Nephron (organoid): ENCODE measurements around the gene ZBTB40.
A peak's percentile ranks its signal among the peaks of the same experiment; 100 is the strongest.

Experiments
- H3K27ac Mint-ChIP-seq, 3 experiments: 2 replicates each; pipeline ENCODE4 v1.8.0; 2020; ENCODE audit warnings: mixed read lengths in 3 of 3, mild to moderate bottlenecking in 2 of 3, moderate library complexity in 1 of 3
- H3K27me3 Mint-ChIP-seq: 2 replicates; pipeline ENCODE4 v1.8.0; 2021; ENCODE audit warnings: low read depth, mild to moderate bottlenecking, moderate library complexity, mixed read lengths
- H3K36me3 Mint-ChIP-seq: 2 replicates; pipeline ENCODE4 v1.8.0; 2020; ENCODE audit warnings: low read depth, mixed read lengths
- H3K4me1 Mint-ChIP-seq: 2 replicates; pipeline ENCODE4 v1.8.0; 2020; ENCODE audit warnings: mixed read lengths
- H3K4me3 Mint-ChIP-seq, 3 experiments: 2 replicates each; pipeline ENCODE4 v1.8.0; 2020; ENCODE audit warnings: mild to moderate bottlenecking in 3 of 3, mixed read lengths in 3 of 3, moderate library complexity in 2 of 3
- H3K9me3 Mint-ChIP-seq: 2 replicates; pipeline ENCODE4 v1.8.0; 2020; ENCODE audit warnings: mixed read lengths
- CTCF ChIP-seq, 3 experiments: fragments of 200-600 bp; sonication (generic); IDR thresholded peaks; one replicate each; pipeline ENCODE4 v1.5.0; 2021; ENCODE audit warnings: antibody characterized with exemption in 3 of 3; ENCODE audit not compliant: unreplicated experiment in 3 of 3

Gene ZBTB40

GRCh38 chr1:22454476-22455056, 2.9 kb downstream of the ZBTB40 start:
- H3K27ac Mint-ChIP-seq, result peak overlapping the region; percentile 77 to 89 (median 89)
- H3K4me1 Mint-ChIP-seq, result peaks cover 69% of the 10 kb centered on the region
- H3K27me3 Mint-ChIP-seq, result no peaks in the 10 kb centered on the region
- H3K9me3 Mint-ChIP-seq, result no peaks in the 10 kb centered on the region
- no peaks in the 10 kb centered on the region for H3K36me3 Mint-ChIP-seq
- H3K4me3 Mint-ChIP-seq, result peak overlapping the region; percentile 33 to 62 (median 36)
- no peak for TF ChIP-seq CTCF (IDR thresholded peaks at IDR 0.05; ENCODE audit: unreplicated experiment in 3 of 3)

DNA sequence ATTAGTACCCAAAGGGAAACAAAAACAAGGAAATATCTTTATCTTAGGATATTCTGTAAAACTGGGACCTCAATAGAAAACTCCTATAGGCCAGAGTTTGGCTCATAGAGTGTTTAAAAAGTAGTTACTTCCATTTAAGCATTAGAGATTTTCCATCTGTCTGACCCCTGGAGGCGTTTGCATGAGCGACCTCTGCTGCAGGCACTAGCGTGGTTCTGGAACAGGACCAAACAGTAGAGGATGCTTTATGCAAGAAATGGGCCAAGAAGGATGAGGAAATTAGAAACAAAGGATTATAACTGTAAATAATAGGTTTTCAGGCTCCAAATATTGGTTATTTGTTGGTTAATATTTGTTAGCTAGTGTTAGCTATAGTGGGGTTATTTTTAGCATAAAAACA, 5.7 kb downstream of the ZBTB40 start:
- Mint-ChIP-seq H3K4me1 (peaks cover 81% of the 10 kb centered on the region), H3K27ac (peak overlapping the region; percentile 80 to 89 (median 89)), H3K27me3 (no peaks in the 10 kb centered on the region), H3K9me3 (no peaks in the 10 kb centered on the region), H3K4me3 (peak overlapping the region in 1 of 3 experiments; percentile 1), H3K36me3 (no peaks in the 10 kb centered on the region)
- no peak for TF ChIP-seq CTCF (IDR thresholded peaks at IDR 0.05; ENCODE audit: unreplicated experiment in 3 of 3)

DNA sequence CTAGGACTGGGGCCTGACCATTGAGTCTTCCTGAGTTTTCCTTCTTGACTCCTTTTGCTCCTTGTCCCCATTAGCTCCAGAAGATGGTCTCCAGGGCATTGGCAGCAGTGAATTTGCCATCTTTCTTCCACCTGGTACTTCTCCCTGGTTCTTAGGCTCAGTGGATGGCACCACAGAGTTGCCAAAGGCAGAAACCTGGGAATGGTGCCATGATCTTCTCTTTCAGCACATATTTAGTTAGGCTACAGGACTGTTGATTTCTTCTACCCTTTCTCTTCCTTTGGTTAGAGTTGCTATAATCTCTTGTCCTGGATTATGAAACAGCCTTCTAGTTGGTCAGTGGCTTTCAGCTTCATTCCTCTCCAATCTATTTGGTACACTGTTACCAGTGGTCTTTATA, 6.2 kb downstream of the ZBTB40 start:
- Mint-ChIP-seq H3K36me3 (no peaks in the 10 kb centered on the region), H3K4me3 (no peak overlapping the region), H3K9me3 (no peaks in the 10 kb centered on the region), H3K4me1 (peaks cover 78% of the 10 kb centered on the region), H3K27me3 (no peaks in the 10 kb centered on the region), H3K27ac (peak overlapping the region; percentile 7 to 89 (median 80))
- no peak for TF ChIP-seq CTCF (IDR thresholded peaks at IDR 0.05; ENCODE audit: unreplicated experiment in 3 of 3)

DNA sequence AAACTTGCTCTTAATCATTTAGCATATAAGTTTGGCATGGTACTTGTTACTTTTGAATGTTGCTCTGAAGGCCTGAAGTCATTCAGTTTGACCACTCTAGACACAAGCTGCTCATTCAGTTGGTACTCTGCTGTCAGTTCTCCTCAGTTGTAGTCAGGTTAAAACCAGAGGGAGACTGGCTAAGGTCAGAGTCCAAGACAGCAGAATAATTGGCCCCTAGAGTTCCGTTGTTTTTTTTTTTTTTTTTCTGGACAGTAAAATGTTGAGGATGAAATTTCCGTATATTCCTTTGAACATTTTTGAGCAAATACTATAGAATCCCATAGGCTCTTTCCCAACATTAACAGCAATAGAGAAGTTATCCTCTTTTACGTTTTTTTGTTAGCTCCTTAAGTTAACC, 9.4 kb downstream of the ZBTB40 start:
- no peak overlapping the region for H3K4me3 Mint-ChIP-seq
- TF ChIP-seq CTCF (IDR thresholded peaks at IDR 0.05; ENCODE audit: unreplicated experiment in 3 of 3), result no peak
- no peaks in the 10 kb centered on the region for H3K36me3 Mint-ChIP-seq
- no peaks in the 10 kb centered on the region for H3K9me3 Mint-ChIP-seq
- H3K27ac Mint-ChIP-seq, result no peak overlapping the region
- H3K27me3 Mint-ChIP-seq, result no peaks in the 10 kb centered on the region
- peaks cover 67% of the 10 kb centered on the region for H3K4me1 Mint-ChIP-seq

DNA sequence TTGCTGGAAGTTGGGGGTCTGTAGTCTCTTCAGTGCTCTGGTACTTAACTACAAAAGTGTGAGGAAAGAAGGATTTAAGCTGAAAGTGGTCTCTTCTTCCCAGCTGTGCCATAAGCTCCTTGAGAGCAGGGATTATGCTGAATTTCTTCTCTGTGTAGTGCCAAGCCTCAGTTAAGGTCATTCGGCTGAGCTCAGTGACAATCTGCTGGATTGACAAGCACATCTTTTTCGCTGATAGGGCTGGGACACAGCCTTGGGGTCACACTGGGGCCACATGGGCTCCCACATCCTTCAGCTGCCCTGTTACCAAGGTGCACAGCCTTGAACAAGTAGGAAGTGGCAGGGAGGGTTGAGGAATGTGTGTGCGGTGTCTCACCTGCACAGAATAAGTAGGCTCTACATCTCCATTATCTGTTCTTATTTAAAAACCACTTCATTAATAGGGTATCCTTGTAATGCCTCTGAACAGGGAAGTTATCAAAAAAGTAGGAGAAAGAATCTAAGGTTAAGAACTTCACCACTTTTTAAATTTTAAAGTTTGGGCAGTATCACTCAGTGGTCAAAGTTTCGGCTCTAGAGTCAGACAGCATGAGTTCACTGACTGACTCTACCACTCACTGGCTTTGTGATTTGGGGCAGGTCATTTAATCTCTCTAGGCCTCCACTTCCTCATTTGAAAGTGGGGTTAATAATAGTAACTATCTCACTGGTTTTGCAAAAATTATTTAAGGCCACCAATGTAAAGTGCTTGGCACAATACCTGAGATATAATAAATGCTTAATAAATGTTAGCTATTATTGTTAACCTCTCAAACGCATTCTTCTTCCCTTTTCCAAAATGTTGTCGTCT, 10.3 kb downstream of the ZBTB40 start:
- TF ChIP-seq CTCF (IDR thresholded peaks at IDR 0.05; ENCODE audit: unreplicated experiment in 3 of 3), result no peak
- no peaks in the 10 kb centered on the region for H3K9me3 Mint-ChIP-seq
- H3K27ac Mint-ChIP-seq, result no peak overlapping the region
- peaks cover 59% of the 10 kb centered on the region for H3K4me1 Mint-ChIP-seq
- no peaks in the 10 kb centered on the region for H3K36me3 Mint-ChIP-seq
- H3K4me3 Mint-ChIP-seq, result no peak overlapping the region
- H3K27me3 Mint-ChIP-seq, result no peaks in the 10 kb centered on the region
